GM23338 (cell line): ENCODE measurements around the gene TRIO.

Experiments used
- CREB1 ChIP-seq: fragments of 250-450 bp; sonication (Bioruptor Pico); IDR thresholded peaks from 2 replicates; pipeline ENCODE4 v1.5.0; 2020; ENCODE audit warnings: low read depth, mild to moderate bottlenecking, moderate library complexity
- EZH2 ChIP-seq: fragments of 200-600 bp; sonication (generic); IDR thresholded peaks from one replicate; pipeline ENCODE4 v1.8.0; 2017; ENCODE audit warnings: antibody characterized with exemption, mild to moderate bottlenecking, low read depth; ENCODE audit not compliant: unreplicated experiment
- EZH2phosphoT487 ChIP-seq: fragments of 200-600 bp; sonication (generic); IDR thresholded peaks from one replicate; pipeline ENCODE4 v1.8.1; 2018; ENCODE audit warnings: antibody characterized with exemption; ENCODE audit not compliant: unreplicated experiment
- JUNB ChIP-seq: IDR thresholded peaks from one replicate; pipeline ENCODE4 v1.6.1; 2016; ENCODE audit warnings: antibody characterized with exemption; ENCODE audit not compliant: unreplicated experiment
- NANOG ChIP-seq: IDR thresholded peaks from 2 replicates; pipeline ENCODE4 v1.6.1; 2016; ENCODE audit warnings: antibody characterized with exemption, borderline replicate concordance
- POLR2AphosphoS5 ChIP-seq: IDR thresholded peaks from 2 replicates; pipeline ENCODE4 v1.6.1; 2016; ENCODE audit warnings: antibody characterized with exemption, low read depth
- STAT1 ChIP-seq: IDR thresholded peaks from one replicate; pipeline ENCODE4 v1.6.1; 2016; ENCODE audit warnings: antibody characterized with exemption; ENCODE audit not compliant: unreplicated experiment
- ZNF331 ChIP-seq: fragments of 250-450 bp; sonication (Bioruptor Pico); IDR thresholded peaks from 2 replicates; pipeline ENCODE4 v1.5.0; 2020; ENCODE audit warnings: low read depth, mild to moderate bottlenecking, moderate library complexity
- TF ChIP-seq, protein P1 (sequence below), 2 experiments: fragments of 200-600 bp in 1 of 2; sonication (generic) in 1 of 2; conservative IDR thresholded peaks; 2 replicates each; pipeline versions ENCODE4 v1.5.1 to v1.6.1; 2016 to 2017; ENCODE audit warnings: antibody characterized with exemption in 2 of 2, low read depth in 2 of 2, mild to moderate bottlenecking in 2 of 2, moderate library complexity in 1 of 2
- TF ChIP-seq, protein P2 (sequence below): IDR thresholded peaks from one replicate; pipeline ENCODE4 v1.6.1; 2018; ENCODE audit warnings: antibody characterized with exemption; ENCODE audit not compliant: unreplicated experiment
- TF ChIP-seq, protein P3 (sequence below): IDR thresholded peaks from 2 replicates; pipeline ENCODE4 v1.6.1; 2016; ENCODE audit warnings: antibody characterized with exemption
- TF ChIP-seq, protein P4 (sequence below): fragments of 250-450 bp; sonication (Bioruptor Pico); IDR thresholded peaks from 2 replicates; pipeline ENCODE4 v1.5.0; 2020; ENCODE audit warnings: mild to moderate bottlenecking, moderate library complexity

DNA sequence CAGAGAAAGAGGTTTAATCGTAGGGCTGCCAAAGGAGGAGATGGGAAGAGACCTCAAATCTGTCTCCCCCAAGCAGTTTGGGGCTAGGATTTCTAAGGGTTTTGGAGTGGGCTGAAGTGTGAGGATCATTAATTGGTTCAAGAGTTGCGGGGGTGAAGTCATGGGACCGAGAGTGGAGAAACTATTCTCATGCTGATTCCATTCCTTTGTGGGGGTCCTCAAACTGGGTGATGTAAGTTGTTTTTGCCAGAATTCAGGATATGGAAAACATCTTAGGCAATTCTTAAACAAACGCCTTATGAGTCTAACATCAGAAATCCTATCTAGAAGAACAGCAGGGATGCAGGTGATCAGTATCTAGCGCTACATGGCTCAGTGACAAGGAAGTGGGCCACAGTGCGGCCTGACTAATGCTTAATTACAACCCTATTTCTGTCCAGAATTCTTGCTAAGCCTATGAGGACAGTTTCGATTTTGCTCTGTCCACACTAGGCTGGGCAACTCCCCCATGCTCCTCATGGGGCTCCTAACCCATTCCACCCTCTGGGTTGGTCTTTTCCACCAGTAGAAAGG, 27.7 kb upstream of the TRIO start:
- TF ChIP-seq, protein P1, sequence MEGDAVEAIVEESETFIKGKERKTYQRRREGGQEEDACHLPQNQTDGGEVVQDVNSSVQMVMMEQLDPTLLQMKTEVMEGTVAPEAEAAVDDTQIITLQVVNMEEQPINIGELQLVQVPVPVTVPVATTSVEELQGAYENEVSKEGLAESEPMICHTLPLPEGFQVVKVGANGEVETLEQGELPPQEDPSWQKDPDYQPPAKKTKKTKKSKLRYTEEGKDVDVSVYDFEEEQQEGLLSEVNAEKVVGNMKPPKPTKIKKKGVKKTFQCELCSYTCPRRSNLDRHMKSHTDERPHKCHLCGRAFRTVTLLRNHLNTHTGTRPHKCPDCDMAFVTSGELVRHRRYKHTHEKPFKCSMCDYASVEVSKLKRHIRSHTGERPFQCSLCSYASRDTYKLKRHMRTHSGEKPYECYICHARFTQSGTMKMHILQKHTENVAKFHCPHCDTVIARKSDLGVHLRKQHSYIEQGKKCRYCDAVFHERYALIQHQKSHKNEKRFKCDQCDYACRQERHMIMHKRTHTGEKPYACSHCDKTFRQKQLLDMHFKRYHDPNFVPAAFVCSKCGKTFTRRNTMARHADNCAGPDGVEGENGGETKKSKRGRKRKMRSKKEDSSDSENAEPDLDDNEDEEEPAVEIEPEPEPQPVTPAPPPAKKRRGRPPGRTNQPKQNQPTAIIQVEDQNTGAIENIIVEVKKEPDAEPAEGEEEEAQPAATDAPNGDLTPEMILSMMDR (conservative IDR thresholded peaks at IDR 0.05; ENCODE audit: low read depth in 2 of 2) = no peak
- TF ChIP-seq EZH2 (no peak), POLR2AphosphoS5 (no peak), EZH2phosphoT487 (no peak), JUNB (no peak), CREB1 (CRISPR knock-in tag) (no peak), STAT1 (no peak), ZNF331 (CRISPR knock-in tag) (no peak), NANOG (no peak)
- TF ChIP-seq, protein P2, sequence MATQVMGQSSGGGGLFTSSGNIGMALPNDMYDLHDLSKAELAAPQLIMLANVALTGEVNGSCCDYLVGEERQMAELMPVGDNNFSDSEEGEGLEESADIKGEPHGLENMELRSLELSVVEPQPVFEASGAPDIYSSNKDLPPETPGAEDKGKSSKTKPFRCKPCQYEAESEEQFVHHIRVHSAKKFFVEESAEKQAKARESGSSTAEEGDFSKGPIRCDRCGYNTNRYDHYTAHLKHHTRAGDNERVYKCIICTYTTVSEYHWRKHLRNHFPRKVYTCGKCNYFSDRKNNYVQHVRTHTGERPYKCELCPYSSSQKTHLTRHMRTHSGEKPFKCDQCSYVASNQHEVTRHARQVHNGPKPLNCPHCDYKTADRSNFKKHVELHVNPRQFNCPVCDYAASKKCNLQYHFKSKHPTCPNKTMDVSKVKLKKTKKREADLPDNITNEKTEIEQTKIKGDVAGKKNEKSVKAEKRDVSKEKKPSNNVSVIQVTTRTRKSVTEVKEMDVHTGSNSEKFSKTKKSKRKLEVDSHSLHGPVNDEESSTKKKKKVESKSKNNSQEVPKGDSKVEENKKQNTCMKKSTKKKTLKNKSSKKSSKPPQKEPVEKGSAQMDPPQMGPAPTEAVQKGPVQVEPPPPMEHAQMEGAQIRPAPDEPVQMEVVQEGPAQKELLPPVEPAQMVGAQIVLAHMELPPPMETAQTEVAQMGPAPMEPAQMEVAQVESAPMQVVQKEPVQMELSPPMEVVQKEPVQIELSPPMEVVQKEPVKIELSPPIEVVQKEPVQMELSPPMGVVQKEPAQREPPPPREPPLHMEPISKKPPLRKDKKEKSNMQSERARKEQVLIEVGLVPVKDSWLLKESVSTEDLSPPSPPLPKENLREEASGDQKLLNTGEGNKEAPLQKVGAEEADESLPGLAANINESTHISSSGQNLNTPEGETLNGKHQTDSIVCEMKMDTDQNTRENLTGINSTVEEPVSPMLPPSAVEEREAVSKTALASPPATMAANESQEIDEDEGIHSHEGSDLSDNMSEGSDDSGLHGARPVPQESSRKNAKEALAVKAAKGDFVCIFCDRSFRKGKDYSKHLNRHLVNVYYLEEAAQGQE = no peak
- TF ChIP-seq, protein P3, sequence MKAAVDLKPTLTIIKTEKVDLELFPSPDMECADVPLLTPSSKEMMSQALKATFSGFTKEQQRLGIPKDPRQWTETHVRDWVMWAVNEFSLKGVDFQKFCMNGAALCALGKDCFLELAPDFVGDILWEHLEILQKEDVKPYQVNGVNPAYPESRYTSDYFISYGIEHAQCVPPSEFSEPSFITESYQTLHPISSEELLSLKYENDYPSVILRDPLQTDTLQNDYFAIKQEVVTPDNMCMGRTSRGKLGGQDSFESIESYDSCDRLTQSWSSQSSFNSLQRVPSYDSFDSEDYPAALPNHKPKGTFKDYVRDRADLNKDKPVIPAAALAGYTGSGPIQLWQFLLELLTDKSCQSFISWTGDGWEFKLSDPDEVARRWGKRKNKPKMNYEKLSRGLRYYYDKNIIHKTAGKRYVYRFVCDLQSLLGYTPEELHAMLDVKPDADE = no peak
- TF ChIP-seq, protein P4, sequence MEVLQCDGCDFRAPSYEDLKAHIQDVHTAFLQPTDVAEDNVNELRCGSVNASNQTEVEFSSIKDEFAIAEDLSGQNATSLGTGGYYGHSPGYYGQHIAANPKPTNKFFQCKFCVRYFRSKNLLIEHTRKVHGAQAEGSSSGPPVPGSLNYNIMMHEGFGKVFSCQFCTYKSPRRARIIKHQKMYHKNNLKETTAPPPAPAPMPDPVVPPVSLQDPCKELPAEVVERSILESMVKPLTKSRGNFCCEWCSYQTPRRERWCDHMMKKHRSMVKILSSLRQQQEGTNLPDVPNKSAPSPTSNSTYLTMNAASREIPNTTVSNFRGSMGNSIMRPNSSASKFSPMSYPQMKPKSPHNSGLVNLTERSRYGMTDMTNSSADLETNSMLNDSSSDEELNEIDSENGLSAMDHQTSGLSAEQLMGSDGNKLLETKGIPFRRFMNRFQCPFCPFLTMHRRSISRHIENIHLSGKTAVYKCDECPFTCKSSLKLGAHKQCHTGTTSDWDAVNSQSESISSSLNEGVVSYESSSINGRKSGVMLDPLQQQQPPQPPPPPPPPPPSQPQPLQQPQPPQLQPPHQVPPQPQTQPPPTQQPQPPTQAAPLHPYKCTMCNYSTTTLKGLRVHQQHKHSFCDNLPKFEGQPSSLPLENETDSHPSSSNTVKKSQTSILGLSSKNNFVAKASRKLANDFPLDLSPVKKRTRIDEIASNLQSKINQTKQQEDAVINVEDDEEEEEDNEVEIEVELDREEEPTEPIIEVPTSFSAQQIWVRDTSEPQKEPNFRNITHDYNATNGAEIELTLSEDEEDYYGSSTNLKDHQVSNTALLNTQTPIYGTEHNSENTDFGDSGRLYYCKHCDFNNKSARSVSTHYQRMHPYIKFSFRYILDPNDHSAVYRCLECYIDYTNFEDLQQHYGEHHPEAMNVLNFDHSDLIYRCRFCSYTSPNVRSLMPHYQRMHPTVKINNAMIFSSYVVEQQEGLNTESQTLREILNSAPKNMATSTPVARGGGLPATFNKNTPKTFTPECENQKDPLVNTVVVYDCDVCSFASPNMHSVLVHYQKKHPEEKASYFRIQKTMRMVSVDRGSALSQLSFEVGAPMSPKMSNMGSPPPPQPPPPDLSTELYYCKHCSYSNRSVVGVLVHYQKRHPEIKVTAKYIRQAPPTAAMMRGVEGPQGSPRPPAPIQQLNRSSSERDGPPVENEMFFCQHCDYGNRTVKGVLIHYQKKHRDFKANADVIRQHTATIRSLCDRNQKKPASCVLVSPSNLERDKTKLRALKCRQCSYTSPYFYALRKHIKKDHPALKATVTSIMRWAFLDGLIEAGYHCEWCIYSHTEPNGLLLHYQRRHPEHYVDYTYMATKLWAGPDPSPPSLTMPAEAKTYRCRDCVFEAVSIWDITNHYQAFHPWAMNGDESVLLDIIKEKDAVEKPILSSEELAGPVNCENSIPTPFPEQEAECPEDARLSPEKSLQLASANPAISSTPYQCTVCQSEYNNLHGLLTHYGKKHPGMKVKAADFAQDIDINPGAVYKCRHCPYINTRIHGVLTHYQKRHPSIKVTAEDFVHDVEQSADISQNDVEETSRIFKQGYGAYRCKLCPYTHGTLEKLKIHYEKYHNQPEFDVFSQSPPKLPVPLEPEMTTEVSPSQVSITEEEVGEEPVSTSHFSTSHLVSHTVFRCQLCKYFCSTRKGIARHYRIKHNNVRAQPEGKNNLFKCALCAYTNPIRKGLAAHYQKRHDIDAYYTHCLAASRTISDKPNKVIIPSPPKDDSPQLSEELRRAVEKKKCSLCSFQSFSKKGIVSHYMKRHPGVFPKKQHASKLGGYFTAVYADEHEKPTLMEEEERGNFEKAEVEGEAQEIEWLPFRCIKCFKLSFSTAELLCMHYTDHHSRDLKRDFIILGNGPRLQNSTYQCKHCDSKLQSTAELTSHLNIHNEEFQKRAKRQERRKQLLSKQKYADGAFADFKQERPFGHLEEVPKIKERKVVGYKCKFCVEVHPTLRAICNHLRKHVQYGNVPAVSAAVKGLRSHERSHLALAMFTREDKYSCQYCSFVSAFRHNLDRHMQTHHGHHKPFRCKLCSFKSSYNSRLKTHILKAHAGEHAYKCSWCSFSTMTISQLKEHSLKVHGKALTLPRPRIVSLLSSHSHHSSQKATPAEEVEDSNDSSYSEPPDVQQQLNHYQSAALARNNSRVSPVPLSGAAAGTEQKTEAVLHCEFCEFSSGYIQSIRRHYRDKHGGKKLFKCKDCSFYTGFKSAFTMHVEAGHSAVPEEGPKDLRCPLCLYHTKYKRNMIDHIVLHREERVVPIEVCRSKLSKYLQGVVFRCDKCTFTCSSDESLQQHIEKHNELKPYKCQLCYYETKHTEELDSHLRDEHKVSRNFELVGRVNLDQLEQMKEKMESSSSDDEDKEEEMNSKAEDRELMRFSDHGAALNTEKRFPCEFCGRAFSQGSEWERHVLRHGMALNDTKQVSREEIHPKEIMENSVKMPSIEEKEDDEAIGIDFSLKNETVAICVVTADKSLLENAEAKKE (CRISPR knock-in tag) = no peak
